GM19240 (cell line): Measurements from ENCODE around the gene GLI3.

Experiments
- DNase-seq: peaks from one replicate; pipeline ENCODE4 v3.0.0; 2011; ENCODE audit warnings: low spot score; ENCODE audit not compliant: insufficient read length

The GLI3 gene

DNA sequence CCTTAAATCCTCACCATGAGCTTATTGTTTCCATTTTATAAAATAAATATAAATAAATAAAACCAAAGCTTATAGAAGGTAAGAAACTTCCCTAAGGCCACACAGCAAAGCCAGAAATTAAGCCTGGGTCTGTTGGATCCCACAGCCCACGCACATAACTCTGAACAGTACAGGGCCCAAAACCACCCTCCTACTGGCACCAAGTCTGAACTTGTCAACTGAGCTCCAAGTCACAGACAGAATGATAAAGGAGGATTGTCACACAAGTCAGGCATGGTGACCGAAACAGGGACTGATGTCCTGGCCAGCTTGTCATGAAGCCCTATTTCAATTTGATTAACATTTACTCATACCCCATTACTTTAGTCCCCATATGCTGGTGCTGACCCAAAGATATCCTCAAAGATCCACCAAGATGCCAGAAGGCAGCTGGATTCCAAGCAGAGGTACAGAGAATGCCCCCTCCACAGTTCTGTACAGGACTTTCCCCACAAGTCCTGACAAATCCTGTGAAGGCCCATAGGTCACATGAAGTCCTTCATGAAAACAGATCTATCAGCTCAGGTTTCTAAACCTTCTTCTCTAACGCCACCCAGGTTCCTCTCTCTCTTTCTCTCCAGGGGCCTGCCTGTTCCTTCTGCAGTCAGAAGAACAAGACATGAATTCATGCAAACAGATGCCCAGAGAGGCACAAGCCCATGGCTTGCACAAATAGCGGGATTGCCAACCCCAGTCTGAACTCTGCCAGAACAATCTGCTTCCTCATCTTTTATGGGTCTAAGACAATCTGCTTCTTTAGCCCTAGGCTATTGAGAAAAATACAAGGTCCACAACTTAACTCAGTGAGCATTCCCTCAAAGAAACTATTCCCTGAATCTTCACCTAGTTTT lies 60.9 kb downstream of the GLI3 start:
- DNase-seq = no peak

DNA sequence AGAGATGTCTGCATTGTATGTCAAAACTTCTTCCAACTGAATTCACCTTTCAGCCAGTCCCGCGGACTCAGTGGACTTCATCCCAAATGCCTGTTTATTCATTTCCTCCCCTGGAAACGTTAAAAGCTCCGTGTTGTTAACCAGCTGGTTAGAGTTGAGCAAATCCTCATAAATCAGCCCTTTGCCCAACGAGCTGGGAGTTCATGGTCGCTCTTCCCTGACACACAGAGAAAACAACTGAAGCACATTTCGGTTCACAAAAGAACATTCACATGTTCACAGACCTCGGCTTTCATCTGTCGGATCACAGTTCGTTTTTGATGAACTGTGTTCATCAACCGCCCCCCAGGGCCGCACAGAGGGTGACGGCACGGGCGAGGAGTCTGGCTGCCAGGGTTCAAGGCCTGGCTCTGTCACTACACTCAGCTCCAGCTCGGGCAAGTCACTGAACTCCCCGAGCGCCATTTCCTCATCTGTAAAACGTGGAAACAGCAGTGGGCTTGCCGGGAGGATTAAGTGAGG lies 62.6 kb downstream of the GLI3 start:
- DNase-seq = no peak

DNA sequence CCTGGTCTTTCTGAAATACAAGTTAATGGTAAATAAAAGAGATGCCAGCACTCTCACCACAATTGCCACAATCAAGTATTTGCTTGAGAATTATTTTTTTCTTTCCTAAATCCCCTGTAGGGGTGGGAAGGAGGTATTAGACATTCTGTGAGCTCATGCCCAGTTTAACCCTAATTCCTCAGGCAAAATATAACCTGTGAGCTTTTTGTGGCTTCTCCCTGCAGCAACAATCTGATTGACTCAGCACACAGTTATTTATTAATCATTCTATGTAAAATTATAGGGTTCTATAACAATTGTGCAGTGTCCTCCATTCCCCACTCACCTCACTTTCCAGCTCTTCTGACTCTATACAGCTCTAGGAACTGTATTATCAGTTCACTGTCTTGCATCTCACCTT lies 66.3 kb downstream of the GLI3 start:
- DNase-seq = no peak

DNA sequence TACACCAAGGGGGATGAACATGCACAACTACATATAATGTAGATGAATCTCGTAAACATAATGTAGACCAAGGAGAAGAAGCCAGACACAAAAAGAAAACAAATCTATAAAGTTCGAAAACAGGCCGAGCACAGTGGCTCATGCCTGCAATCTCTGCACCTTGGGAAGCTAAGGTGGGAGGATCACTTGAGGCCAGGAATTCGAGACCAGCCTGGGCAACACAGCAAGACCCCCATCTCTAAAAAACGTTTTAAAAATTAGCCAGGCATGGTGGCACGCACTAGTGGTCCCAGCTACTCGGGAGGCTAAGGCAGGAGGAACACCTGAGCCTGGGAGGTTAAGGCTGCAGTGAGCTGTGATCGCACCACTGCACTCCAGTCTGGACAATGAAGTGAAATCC lies 68.5 kb downstream of the GLI3 start:
- DNase-seq = no peak

DNA sequence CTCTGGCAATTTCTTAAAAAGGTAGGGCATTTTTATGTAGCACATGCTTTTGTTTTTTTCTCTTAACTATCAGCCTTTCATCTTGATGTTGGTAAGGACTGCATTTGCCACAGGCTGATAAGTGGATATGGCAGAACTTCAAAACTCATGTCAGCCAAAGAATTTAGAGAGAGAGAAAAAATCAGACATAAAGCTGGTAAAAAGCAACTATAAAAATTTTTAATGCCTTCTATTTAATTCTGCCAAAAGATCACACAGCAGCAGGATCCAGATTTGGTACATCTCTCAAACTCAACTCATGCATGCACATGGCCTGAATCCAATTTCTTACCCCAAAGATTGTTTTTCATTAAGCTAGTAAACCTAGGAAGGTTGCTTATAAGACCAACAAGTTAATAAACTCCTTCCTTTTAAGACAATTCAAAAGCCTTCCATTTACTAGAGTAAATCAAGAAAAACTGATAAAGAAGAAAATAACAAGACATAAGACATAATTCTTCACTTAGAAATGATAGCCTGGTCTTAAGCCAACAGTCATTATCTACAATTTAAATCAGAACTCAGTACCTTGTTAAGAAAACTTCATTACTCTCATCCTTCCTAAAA lies 69.3 kb downstream of the GLI3 start:
- no peak for DNase-seq

DNA sequence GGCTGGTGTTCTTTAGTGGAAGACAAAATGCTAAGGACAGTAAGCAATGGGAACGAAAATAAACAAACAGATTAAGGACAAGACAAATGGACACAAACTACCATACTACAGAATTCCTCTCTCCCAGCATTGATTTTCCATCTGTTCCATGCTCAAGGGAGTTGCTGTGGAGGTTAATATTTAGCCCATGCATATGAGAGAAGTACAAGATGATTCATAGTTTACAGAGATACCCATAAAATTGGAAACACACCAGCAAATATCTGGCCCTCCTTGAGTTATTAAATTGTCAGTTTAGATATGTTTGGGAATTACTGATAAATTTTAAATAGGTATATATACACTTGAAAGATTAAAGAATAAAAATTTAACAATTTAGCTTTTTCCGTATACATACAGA lies 69.8 kb downstream of the GLI3 start:
- DNase-seq = no peak

DNA sequence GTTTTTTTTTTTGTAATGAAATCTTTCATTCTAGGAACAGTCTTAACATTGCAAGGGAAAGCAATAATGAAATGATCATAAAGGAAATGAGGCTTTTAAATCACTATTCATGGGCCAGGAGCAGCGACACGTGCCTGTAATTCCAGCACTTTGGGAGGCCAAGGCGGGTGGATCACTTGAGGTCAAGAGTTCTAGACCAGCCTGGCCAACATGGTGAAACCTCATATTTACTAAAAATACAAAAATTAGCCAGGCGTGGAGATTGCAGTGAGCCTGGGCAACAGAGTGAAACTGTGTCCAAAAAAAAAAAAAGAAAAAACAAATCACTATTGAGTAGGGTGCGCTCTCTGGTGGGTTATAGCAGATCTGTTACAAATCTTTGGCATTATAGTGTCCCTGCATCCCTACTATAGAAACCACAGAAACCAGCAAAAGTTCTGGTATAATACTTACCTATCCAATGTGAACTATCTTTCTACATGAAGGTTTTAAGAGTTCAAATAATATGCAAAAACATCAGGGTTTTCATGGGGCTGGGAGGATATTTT lies 72.1 kb downstream of the GLI3 start:
- no peak for DNase-seq

DNA sequence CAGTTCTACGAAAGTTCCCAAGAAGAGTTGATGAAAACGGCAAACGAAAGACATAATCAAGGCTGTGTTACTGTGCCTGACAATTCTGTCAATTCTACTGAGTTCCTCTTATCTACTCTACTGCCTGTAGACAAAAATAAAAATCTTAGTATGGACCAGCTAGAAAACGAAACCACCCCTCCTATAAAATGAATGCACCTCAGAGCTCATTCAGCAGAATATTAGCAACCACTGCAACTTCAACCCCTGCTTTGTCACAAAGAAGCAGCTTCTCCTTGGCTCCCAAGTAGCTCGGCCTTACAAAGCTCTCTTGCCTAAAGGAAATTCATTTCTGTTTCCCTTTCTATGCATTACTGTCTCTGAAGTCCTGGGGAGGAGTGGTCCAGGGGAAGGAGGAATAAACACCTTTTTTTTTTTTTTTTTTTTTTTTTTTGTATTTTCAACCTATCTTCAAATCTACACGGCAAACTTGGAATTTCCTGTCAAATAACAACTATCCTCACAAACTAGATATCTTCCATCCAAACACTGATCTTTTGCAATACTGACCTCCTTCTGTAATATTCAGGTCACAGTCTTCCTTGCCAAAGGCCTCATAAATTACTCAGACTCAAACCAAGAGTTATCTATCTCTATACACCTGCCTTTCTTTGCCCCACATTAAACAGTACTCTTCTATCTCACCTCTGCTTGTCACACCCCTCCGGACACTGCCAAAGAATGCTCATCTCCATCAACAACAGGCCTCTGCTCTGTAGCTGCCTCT lies 74.3 kb downstream of the GLI3 start:
- no peak for DNase-seq

DNA sequence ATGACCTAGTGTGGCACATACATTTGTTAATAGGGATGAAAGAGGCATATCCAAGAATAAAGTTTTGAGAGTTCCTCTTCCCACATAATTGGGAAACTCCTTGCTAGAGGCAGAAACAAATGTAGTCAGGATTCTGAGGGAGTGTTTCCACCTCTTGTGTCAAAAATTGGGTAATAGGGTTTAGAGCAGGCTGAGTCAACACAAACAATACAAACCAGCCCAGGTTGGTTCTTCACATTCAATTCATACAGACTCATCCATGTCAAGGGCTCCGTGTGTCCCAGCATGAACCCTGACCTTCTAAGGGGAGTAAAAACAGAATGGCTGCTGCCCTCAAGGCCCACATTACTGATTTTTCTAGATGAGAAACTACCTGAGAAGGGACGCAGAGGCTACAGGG lies 75.3 kb downstream of the GLI3 start:
- DNase-seq = no peak

DNA sequence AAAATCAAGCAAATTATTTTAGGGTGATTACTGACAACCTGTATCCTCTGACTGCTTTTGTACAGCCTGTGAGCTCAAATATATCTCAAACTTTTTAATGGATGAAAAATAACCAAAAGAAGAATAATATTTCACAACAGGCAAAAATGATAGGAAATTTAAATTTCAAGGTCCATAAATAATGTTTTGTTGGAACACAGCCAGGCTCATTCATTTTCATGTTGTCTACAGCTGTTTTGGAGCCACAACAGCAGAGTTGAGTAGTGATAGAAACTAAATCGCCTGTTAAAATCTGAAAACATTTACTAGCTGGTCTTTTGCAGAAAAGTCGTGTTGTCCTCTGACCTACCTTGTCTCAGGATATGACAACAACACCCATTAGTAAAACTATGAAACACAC lies 75.9 kb downstream of the GLI3 start:
- DNase-seq = no peak

DNA sequence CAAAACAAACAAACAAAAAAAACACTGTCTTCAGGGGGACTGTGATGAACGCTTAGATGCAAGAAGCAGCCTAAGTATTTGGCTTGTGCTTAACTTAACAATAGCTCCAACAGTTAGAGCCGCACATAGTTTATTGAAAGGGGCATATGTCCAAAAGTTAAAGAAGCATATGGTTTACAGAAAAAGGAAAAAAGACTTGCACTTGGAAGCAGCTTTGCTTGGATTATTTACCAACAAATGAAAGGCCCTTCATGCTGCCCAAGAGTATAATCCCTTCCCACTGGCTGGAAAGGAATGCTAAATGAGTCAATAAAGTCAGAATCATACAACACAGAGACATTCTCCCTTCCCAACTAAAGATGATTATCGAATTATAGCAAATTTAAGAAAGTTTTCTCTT lies 77.9 kb downstream of the GLI3 start:
- no peak for DNase-seq

DNA sequence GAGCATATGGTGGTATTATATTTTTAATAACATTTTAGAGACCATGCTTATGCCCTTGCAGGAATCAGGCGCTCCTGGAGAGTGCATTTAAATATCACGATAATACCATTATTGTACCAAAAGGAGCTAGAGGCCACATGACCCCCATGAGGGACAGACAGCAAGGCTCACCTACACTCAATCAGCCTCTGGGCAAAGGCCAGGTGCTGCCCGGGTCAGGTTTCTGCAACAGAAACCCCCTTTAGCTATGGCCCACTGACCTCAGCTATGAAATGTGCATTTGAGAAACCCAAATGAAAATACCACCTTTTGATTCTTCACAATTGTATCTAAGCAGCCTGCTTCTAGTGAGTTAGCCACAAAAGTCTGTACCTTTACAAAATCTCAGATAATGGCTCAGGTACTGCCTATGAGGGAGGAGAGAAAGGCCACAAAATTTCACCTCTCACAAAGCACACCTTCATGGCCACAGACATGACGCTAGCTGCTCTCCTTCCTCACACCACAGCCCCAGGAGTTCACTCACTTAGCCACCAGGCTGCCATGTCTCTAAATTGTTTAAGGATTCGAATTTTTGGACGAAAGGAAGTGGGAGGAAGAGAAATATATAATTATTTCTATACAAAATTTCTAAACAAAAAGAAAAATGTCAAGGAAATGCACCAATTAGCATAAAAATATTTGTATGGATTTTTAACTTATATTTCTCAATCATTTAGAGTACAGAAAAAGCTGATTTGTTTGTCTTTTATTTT lies 79.9 kb downstream of the GLI3 start:
- no peak for DNase-seq

DNA sequence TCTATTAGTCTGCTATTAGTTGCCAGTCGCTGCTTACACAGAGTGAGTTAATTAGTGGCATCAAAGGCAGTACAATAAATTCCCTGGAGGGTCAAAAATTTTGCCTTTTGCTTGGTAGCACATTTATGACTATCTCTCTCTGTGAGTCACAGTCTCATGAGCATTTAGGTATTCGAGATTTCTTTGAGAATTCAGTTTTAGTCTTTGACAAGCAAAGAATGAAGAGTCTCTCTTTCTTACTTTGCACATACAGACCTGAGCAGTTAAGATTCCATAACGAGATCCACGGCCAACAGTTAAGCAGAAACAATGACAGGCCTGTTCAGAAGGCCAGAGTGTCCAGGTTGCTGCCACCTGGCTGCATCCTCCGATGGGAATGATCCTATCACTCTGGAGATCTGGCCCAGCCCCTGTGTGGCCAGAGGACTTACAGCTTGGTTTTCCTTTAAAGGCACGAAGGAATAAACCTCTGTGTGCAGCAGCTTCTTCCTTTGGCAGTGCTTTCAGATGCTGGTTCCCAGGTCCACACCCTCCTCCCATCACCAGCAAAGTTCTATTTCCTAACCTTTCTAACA lies 80.6 kb downstream of the GLI3 start:
- no peak for DNase-seq

DNA sequence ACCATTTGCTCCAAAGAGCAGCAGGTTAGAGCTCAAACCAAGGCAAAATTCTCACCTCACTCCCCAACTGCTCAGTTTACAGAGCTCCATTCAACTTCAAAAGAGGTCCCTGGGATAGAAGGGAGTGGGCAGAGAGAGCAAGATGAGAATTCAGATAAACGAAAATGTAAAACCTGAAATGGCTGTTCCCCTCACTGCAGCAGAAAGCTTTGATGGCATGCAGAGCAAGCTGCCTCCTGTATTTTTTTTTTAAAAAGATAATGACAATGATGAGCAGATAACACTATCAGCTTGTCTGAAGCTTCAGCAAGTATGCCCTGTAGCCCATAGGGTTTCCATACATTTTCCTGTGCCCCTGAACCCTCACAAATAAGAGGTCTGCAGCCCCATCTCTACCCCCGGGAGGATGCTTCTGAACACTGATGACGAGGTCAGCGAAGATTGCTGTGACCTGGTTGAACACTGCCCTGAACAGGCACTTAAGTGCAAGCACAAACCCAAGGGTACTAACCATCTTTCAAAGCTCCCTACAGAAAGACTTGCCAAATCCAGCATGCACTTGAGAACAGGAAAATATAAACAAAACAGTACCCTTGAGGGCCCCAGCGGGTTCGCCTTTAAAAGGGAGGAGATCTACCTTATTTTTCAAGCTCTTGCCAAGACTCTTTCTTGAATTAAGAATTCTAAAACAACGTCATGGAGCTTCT lies 81.3 kb downstream of the GLI3 start:
- DNase-seq = no peak

DNA sequence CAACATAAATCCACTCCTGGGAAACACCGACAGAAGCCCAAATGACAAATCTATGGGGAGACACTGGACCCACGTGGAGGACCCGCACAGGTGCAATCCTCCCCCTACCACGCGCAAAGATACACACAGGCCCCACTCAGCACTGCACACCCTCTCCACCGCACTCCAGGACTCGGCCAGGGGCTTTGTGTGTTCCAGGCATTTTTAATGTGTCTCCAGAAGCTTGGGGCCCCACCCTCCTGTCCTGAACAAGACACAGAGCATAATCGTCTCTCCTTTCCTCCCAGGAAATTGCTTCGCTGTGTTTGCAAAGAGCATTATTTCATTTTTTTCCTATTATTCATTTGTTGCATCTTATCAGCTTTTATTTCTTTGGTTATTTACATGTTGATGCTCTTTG lies 82.8 kb downstream of the GLI3 start:
- no peak for DNase-seq

DNA sequence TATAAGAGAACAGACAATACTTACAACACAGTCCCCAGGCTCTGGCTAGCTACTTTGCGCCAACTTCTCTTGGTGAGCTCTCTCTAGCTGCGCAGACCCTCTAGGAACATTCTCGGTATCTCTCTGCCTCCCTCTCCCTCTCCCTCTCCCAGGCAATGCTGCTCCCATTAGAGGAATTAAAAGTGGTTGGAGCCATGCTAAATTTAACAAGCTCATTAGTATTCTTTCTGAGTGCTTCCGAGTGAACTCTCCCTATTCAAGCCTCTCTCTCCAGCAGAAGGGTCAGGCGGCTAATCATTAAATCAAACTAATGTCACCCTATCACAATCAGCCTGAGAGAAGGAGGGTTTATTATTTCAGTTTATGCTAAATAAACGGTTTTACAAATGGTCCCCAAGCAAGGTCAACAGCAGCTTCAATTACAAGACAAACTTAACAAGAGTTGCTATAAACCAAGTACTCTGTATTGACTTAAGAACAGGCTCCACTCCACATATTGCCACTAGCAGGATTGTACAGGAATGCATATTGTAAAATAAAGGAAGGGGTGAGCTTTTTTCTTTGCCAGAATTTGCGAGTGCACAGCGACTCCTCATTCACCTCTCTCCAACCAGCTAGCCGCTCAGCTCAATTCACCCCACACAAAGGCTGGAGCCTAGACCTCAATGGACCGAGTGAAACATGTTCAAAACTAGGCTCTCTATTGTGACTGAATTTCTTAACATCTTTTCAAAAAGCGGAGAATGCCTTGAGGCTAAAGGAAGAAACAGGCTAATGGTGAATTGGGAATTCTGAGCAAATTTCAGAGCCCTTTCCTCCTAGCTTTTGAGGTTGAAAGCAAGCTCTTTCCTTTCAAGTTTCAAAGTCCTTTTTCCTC lies 84.4 kb downstream of the GLI3 start:
- no peak for DNase-seq

DNA sequence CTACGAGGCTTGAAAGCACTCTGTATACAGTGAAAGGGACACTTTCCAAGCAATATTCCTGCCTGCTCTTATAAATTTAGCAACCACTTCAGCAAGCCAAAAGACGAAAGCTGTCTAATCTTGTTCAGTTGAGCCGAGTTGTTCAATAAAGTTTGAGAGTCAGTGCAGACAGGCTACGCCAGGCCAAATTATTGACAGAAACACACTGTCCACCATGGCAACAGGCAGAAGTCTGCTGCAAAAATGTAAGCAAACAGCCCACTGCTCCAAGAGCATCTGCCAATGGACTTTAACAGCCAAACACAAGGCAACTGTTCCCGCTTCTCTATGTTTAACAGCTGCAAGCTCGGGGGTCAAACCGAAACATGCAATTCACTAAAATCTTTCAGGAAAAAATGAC lies 85.7 kb downstream of the GLI3 start:
- DNase-seq = no peak

DNA sequence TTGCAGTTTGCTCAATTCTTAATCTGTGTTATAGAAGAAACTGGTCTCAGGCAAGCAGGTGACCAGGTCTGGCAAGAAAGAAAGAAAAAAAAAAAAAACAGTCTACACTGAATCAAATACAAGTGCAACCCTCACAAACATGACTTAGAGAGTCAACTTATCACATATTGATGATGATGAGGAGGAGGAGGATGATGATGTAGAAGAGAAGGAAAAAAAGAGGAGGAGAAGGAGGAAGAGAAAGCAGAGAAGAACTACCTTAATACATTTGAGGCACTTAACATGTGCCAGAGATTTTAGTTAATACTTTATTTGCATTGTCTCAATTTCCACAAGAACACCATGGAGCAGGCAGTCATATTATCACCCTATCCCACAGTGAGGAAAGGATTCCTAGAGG lies 91.5 kb downstream of the GLI3 start:
- DNase-seq = no peak

DNA sequence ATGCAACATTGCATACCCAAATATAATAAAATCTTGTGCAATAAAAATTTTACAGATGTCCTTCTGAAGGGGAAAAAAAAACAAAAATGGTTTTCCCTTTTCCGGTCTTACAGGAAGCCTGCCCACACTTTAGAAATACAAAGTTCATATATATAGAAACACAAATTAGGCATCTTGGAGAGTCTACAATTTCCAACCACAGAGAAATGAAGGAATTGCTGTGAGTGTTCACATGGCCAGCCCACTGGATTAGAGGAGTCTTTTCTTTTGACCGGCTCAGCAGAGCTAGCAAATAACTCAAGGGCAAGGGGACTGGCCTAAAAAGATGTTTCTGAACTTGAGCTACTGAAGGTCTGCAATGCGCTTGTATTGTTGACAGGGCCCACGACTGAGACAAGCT lies 92.4 kb downstream of the GLI3 start:
- DNase-seq = no peak
